T-helper 2 cell (primary cell): ENCODE data around the gene MACROD2.

Source experiments
- DNase-seq, 5 experiments: peaks; one replicate each; pipeline versions ENCODE4 v3.0.0 to v3.0.0-alpha.2; 2012 to 2022

Gene MACROD2

GRCh38 chr20:16017656-16018055 is 2022.3 kb downstream of the MACROD2 start:
- no peak for DNase-seq

GRCh38 chr20:16018881-16019280 is 2023.6 kb downstream of the MACROD2 start:
- DNase-seq = no peak

DNA sequence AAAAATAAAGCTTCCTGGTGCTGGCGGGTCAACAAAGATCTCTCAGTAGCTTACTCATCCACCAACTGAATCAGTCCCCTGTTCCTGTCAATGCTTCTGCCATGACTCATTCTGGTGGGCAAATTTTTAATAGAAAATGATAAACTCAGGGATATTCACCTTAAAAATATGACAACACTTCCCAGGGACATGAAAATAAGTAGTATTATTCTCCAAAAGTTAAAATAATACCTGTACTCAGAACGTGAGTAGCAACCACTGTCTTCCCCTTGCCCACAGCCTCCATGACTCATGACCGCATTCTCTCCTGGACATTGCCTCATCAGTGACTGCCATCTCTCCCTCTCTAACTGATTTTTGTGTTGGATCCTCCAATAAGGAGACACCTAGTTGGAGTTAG is 2025.7 kb downstream of the MACROD2 start:
- no peak for DNase-seq

- no peak for DNase-seq
Measured at GRCh38 chr20:16025084-16025483, 2029.8 kb downstream of the MACROD2 start.

DNA sequence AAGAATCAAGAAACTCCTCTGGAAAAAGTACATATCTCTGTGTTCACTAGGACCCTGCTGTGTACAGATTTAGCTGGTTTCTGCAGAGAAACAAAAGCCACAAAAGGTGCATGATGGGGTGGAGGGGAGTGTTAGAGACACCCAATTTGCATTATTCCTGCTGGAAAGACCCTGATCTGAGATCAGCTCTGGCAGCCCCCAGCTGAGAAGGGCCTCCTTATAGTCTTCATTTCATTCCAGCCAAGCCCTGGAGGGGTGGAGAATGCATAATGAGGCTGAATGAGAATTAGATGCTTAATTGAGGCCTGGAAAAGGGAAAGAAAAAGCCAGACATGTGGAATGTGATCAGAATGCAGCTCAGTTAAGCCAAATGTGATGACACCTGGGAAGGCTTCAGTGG is 2032.4 kb downstream of the MACROD2 start:
- DNase-seq = no peak

DNA sequence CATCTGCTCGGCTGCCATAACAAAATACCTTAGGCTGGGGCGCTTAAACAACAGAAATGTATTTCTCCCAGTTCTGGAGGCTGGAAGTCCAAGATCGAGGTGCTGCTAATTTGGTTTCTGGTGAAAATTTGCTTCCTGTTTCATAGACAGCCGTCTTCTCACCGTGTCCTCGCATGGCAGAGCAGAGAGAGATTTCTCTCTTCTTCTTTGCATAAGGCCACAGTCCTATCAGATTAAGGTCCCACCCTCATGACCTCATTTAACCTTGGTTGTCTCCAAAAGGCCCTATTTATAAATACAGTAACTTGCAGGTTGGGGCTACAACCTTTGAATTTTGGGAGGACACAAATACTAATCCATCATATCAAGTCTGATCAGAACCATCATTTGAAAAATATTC is 2033.6 kb downstream of the MACROD2 start:
- DNase-seq = no peak

DNA sequence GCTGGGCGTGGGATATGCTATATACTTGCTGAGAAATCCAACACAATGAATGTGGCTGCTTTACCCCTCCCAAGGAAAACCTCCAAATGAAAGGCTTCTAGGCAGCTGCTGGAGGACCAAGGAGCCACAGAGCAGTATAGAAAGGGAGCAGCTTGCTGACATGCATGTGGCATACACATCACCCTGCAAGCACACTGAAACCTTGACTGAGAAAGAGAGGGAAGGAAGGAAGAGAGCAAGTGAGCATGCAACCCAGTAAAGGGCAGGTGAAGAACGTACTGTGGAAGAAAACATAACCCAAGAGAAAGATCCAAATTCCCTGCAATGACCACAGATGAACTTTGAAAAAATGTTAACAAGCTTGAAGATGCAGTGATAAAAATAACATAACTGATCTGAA is 2034.9 kb downstream of the MACROD2 start:
- DNase-seq = no peak

DNA sequence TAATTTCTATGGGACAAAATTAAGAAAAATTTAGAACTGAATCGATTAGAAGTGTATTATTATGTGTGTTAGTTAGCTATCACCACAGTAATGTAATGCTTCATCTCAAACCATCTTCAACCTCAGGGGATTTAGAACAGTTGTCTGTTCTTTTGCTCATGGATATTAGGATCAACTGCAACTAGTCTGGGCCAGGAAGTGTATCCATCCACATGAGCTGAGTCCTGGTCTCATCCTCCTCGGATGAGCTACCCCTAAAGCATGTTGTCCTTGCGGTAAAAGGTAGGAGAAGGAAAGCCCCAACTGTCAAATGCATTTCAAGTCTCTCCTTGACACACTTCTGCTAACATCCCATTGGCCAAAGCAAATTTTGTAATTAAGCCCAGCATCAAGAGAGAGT is 2040.3 kb downstream of the MACROD2 start:
- no peak for DNase-seq

DNA sequence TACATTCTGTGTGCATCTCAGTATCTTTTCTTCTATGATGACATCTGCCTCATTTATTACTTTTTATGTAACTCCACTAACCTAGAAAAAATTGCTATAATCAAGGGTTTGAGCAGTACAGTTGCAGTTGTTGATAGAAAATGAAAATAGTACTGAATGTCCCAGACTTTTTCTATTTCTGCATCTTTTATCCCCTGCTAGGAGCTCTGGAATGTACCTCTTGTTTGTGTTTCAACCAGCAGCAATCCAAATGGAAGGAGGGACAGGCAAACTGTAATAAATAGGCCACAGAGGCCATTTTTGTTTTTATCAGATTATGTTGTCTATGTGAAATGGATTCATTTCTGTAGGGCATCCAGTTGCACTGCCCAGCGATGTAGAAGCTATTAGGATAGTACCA is 2041.0 kb downstream of the MACROD2 start:
- DNase-seq = no peak

DNA sequence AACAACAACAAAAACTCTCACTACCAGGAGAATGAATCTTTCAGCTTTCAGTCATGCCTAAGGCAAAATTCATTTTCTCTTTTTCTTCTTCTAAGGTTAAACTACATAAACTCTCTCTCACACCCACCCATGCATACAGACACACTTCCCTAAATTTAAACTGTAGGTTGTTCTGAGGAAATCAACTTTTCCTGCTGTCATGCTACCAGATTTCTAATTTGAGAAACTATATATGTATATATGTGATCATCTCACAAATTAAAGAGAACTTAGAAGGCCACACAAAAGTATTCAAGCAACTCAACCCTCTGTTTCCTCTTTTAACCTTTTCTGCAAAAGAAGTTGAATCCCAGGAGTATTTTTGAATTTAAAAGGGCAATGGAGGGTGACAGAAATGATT is 2045.4 kb downstream of the MACROD2 start:
- DNase-seq = no peak

DNA sequence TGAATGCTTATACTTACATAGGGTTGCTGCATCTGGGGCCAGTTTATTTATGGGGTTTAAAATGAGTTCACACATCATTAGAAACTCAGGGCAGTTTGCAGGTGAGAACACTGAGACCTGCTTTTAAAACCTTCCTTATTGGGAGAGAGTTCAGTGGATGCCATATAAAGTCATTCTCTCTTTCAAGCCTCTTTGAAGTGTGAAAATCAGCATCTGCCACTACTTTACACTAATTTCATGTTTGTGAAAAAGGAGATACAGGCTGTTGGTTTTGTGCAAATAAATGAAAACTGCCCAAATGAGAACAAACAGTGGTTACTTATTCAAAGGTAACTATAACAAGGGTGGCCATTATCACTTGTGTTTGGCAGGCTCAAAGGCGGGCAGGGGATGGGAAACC is 2047.4 kb downstream of the MACROD2 start:
- DNase-seq = no peak

- no peak for DNase-seq
Measured at GRCh38 chr20:16043931-16044330, 2048.6 kb downstream of the MACROD2 start.

DNA sequence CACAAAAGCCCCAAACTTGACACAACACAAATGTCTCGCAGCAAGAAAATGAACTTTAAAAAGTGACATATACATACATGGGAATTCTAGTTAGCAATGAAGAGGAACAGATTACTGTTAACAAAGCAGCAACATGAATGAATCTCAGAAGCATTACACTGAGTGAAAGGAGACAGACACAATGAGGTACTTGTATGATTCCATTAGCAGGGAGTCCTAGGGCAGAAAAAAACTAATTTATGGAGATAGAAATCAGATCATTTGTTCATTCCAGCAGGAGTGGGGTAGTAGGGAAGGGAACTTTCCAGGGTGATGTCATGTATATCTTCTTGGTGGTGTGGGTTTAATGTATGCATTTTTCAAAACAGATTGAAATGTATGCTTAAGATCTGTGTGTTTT is 2053.6 kb downstream of the MACROD2 start:
- DNase-seq = no peak

- DNase-seq = no peak
Measured at GRCh38 chr20:16049529-16050093, 2054.3 kb downstream of the MACROD2 start.

DNA sequence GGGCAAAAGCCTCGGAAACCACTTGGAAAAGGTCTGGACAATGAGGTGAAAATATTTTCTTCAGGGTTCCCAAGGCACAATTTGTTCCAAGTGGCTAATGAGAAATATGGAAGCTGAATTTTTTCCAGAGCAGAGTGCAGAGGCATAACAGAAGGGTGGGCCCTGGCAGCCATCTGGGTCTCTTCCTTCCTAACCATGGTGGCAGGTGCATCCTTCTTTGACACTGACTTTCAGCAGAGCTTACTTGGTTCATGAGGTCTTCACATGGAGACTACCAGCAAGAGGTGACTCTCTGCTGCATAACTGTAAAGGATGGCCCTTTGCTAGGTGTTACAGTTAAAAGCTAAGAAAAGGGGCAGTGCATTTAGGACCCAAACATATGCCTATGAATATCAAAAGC is 2055.1 kb downstream of the MACROD2 start:
- DNase-seq = no peak

- DNase-seq = no peak
Measured at GRCh38 chr20:16051968-16052367, 2056.7 kb downstream of the MACROD2 start.

DNA sequence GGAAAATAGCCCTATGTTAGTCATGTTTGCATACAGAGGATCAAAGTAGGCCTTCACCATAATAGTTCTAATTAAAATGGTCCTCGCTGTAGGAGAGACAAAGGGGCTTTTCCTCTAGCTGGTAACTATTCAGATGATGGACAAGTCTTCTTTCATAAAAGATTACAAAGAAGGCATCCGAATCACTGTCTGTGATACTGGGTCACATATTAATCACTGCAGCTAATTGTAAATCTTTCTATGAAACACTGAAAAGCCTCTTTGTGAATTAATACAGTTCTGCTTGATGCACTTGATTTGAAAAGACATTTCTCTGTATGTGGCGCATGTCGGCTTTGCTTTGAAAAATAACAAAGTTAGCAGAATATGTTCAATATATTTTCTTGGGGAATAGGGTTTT is 2057.1 kb downstream of the MACROD2 start:
- no peak for DNase-seq

- no peak for DNase-seq
Measured at GRCh38 chr20:16054985-16055384, 2059.7 kb downstream of the MACROD2 start.

- DNase-seq = no peak
Measured at GRCh38 chr20:16057651-16058050, 2062.3 kb downstream of the MACROD2 start.

DNA sequence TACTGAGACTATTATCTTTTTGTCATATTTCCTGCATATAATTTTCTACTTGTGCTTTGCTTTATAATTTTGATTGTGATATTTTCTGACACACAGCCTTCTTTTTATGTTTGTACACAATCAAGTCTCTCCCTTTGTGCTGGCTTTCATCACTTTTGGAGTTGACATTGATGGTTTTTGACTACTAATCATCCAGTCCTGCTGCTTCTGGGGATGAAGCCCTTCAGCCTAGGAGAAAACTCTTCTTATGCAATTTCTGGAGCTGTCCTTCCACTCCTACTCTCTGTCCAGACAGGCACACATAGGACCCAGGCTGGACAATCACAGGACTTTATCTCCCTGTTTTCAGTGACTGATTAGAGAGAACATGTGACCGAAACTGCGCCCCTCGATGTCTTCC is 2063.0 kb downstream of the MACROD2 start:
- DNase-seq = no peak

DNA sequence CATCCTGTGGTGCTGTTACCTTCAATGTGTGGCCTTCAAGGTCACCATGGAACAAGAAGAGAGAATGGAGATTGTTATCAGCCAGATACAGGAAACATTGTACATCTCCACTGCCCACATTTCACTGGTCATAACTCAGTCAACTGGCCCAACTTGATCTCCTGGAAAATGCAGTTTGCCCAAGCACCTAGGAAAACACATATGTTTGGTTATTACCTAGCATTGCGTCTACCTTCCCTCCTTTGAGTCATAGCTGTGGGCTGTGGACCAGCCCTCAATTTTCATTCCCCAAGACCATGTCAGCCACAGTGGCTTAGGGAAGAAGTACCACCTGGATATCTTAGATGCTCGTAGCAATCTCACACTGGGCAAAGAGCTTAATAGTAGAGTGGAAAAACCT is 2064.5 kb downstream of the MACROD2 start:
- no peak for DNase-seq

GRCh38 chr20:16061351-16061750 is 2066.0 kb downstream of the MACROD2 start:
- DNase-seq = no peak

DNA sequence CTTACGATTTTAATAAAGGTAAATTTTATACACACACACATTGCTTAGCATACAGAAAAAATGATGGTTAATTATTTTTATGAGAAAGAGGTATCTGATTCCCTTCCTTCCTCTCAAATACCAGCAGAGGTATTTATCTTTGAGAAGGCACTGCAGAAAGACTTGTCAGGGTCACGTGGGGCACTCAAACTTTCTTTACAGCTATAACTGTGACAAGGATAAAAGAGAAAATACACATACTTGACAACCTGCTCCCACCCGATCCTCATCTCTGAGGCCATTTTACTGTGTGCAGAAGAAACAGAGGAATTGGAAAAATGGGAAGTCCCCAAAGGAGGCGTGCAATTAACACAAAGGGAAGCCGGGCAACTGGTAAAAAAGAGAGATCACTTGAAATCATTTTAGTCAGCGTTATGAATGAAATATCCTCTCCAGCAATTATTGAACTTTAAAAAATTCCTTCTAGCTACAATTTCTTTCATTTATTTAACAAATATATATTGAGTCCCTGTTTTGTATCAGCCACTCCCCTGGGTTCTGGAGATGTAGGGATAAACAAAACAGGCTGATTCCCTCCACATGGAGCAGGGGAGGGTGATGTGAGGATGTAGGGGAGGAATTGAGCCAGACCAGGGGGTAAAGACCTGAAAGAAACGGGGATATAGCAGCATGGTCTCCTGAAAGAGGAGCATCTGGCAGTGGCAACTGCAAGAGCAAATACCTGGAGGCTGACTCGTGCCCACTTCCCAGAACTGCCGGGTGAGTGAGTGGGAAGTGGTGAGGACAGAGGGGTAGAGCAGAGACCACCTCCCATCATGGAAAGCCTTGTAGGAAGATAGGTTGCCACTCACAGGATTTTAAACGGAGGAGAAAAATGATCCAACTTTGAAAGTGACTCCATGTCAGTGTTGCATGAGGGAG is 2067.6 kb downstream of the MACROD2 start:
- no peak for DNase-seq

DNA sequence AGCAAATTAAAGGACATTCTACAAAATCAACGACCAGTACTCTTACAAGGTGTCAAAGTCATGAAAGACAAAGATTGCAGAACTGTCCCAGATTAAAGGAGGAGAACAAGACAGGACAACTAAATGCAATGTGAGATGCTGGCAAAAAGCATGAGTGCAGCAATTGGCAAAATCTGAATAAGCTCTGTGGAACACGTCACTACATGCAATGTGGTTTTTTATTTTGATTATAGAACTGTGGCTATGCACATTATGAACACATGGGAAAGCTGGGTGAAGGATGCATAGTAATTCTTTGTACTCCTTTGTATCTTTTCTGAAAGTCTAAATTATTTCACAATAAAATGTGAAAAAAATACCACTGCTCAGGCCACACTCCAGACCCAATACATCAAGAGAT is 2068.6 kb downstream of the MACROD2 start:
- no peak for DNase-seq
